HG03060 (cell line): ENCODE data around the gene DHDDS.
"Not testable (repeated sequence)": the region's sequence is repeated elsewhere in the genome, so short reads cannot be mapped to it uniquely, and the experiment has no call there.

Experiments used
- ATAC-seq: cut with Tn5 transposase; IDR thresholded peaks from one replicate; pipeline ENCODE4 v1.9.1; 2021; ENCODE audit warnings: low read depth, moderate number of reproducible peaks; ENCODE audit not compliant: unreplicated experiment

Gene DHDDS

GRCh38 chr1:26474818-26475217 is 42.7 kb downstream of the DHDDS start:
- ATAC-seq: no peak

- ATAC-seq: no peak
These were observed 43.9 kb downstream of the DHDDS start for GRCh38 chr1:26475989-26476388.

GRCh38 chr1:26476958-26477357 is 44.8 kb downstream of the DHDDS start:
- ATAC-seq: no peak

GRCh38 chr1:26477446-26478152 is 45.5 kb downstream of the DHDDS start:
- ATAC-seq: no peak

GRCh38 chr1:26478159-26478558 is 46.0 kb downstream of the DHDDS start:
- no peak for ATAC-seq

GRCh38 chr1:26478988-26479387 is 46.9 kb downstream of the DHDDS start:
- no peak for ATAC-seq

GRCh38 chr1:26482921-26483320 is 50.8 kb downstream of the DHDDS start:
- no peak for ATAC-seq

GRCh38 chr1:26483980-26484379 is 51.9 kb downstream of the DHDDS start:
- ATAC-seq: no peak

- ATAC-seq: no peak
These were observed 58.0 kb downstream of the DHDDS start for GRCh38 chr1:26490155-26490554.

GRCh38 chr1:26493267-26493666 is 61.1 kb downstream of the DHDDS start:
- ATAC-seq: no peak

GRCh38 chr1:26493938-26494337 is 61.8 kb downstream of the DHDDS start:
- no peak for ATAC-seq

GRCh38 chr1:26496861-26497260 is 64.7 kb downstream of the DHDDS start:
- no peak for ATAC-seq

GRCh38 chr1:26498894-26499293 is 66.8 kb downstream of the DHDDS start:
- no peak for ATAC-seq

- no peak for ATAC-seq
These were observed 68.5 kb downstream of the DHDDS start for GRCh38 chr1:26500488-26501175.

- not testable (repeated sequence) for ATAC-seq
These were observed 78.6 kb downstream of the DHDDS start for GRCh38 chr1:26510711-26511110.

GRCh38 chr1:26515836-26516235 is 83.7 kb downstream of the DHDDS start:
- ATAC-seq: not testable (repeated sequence)

- no peak for ATAC-seq
These were observed 85.1 kb downstream of the DHDDS start for GRCh38 chr1:26516987-26517765.

GRCh38 chr1:26517766-26518049 is 85.6 kb downstream of the DHDDS start:
- no peak for ATAC-seq

GRCh38 chr1:26518355-26518754 is 86.2 kb downstream of the DHDDS start:
- ATAC-seq: no peak

- no peak for ATAC-seq
These were observed 88.2 kb downstream of the DHDDS start for GRCh38 chr1:26520339-26520738.
